ENCODE measurements around the gene PPA2.

The PPA2 gene

GRCh38 chr4:105426187-105426897, 47.5 kb downstream of the PPA2 start:
- no peaks in the 10 kb centered on the region for H3K4me1 ChIP-seq (ENCODE audit: control insufficient read depth, low read length)
- H3K4me2 ChIP-seq (ENCODE audit: low read length) = no peak overlapping the region
- H3K79me2 ChIP-seq (ENCODE audit: control insufficient read depth, low read length) = no peaks in the 10 kb centered on the region
- H4K20me1 ChIP-seq (ENCODE audit: control insufficient read depth, insufficient read depth, low read depth, low read length) = no peaks in the 10 kb centered on the region
- H3K36me3 ChIP-seq (ENCODE audit: control insufficient read depth, low read length) = peaks cover 5% of the 10 kb centered on the region
- H3K27me3 ChIP-seq (ENCODE audit: control insufficient read depth, low read length) = no peaks in the 10 kb centered on the region
- TF ChIP-seq EZH2phosphoT487 (IDR thresholded peaks at IDR 0.05; ENCODE audit: borderline replicate concordance, low read length) (no peak), CTCF (IDR thresholded peaks at IDR 0.05; ENCODE audit: low read depth, low read length, poor library complexity, severe bottlenecking) (no peak)
- H3K9me2 ChIP-seq (replicated peaks; ENCODE audit: control insufficient read depth, low read length) = no peaks in the 10 kb centered on the region
- H3K9me3 ChIP-seq (ENCODE audit: control insufficient read depth, insufficient read depth, low read length) = no peaks in the 10 kb centered on the region
- no peaks in the 10 kb centered on the region for H3F3A ChIP-seq (ENCODE audit: control insufficient read depth, insufficient read depth)
- H3K27ac ChIP-seq (ENCODE audit: low read depth, low read length) = no peak overlapping the region
- H3K4me3 ChIP-seq (ENCODE audit: low read length) = no peak overlapping the region

GRCh38 chr4:105422207-105422920, 51.5 kb downstream of the PPA2 start:
- Histone ChIP-seq H3K9me2 (replicated peaks; ENCODE audit: control insufficient read depth, low read length) (no peaks in the 10 kb centered on the region), H3K27me3 (ENCODE audit: control insufficient read depth, low read length) (no peaks in the 10 kb centered on the region), H3K4me3 (ENCODE audit: low read length) (no peak overlapping the region), H3K9me3 (ENCODE audit: control insufficient read depth, insufficient read depth, low read length) (no peaks in the 10 kb centered on the region), H3F3A (ENCODE audit: control insufficient read depth, insufficient read depth) (no peaks in the 10 kb centered on the region), H3K79me2 (ENCODE audit: control insufficient read depth, low read length) (no peaks in the 10 kb centered on the region), H3K4me2 (ENCODE audit: low read length) (no peak overlapping the region), H4K20me1 (ENCODE audit: control insufficient read depth, insufficient read depth, low read depth, low read length) (no peaks in the 10 kb centered on the region), H3K36me3 (ENCODE audit: control insufficient read depth, low read length) (peaks cover 5% of the 10 kb centered on the region), H3K27ac (ENCODE audit: low read depth, low read length) (no peak overlapping the region), H3K4me1 (ENCODE audit: control insufficient read depth, low read length) (no peaks in the 10 kb centered on the region)
- TF ChIP-seq EZH2phosphoT487 (IDR thresholded peaks at IDR 0.05; ENCODE audit: borderline replicate concordance, low read length) (no peak), CTCF (IDR thresholded peaks at IDR 0.05; ENCODE audit: low read depth, low read length, poor library complexity, severe bottlenecking) (no peak)

GRCh38 chr4:105417624-105418023, 56.2 kb downstream of the PPA2 start:
- H3K27ac ChIP-seq (ENCODE audit: low read depth, low read length) = no peak overlapping the region
- no peaks in the 10 kb centered on the region for H3K27me3 ChIP-seq (ENCODE audit: control insufficient read depth, low read length)
- H3K79me2 ChIP-seq (ENCODE audit: control insufficient read depth, low read length) = no peaks in the 10 kb centered on the region
- no peak overlapping the region for H3K4me3 ChIP-seq (ENCODE audit: low read length)
- no peak overlapping the region for H3K4me2 ChIP-seq (ENCODE audit: low read length)
- TF ChIP-seq CTCF (IDR thresholded peaks at IDR 0.05; ENCODE audit: low read depth, low read length, poor library complexity, severe bottlenecking) = no peak
- no peak for TF ChIP-seq EZH2phosphoT487 (IDR thresholded peaks at IDR 0.05; ENCODE audit: borderline replicate concordance, low read length)
- peaks cover 5% of the 10 kb centered on the region for H3K36me3 ChIP-seq (ENCODE audit: control insufficient read depth, low read length)
- H3K4me1 ChIP-seq (ENCODE audit: control insufficient read depth, low read length) = no peaks in the 10 kb centered on the region
- no peaks in the 10 kb centered on the region for H3K9me3 ChIP-seq (ENCODE audit: control insufficient read depth, insufficient read depth, low read length)
- no peaks in the 10 kb centered on the region for H4K20me1 ChIP-seq (ENCODE audit: control insufficient read depth, insufficient read depth, low read depth, low read length)
- H3K9me2 ChIP-seq (replicated peaks; ENCODE audit: control insufficient read depth, low read length) = no peaks in the 10 kb centered on the region
- no peaks in the 10 kb centered on the region for H3F3A ChIP-seq (ENCODE audit: control insufficient read depth, insufficient read depth)

All from DOHH2 (cell line).